Endothelial cell of umbilical vein (primary cell): ENCODE results near the gene BMPER. TPM values are rescaled to one million over a fixed set of nuclear protein-coding genes. Genes with fewer than 3 reads are reported as not detected.

Source experiments
- BruUV-seq: library from RNA; stranded (reverse); fragments of 400-500 nt; replicated peaks from 2 replicates; lab custom pipeline; 2021; lab: Mats Ljungman, UMichigan
- CTCF ChIA-PET: fragments of 300-600, 350-600 bp; sonication (Branson Sonifier 250); formaldehyde crosslinking; loops from one replicate; lab custom pipeline; 2021; ENCODE audit warnings: antibody characterized with exemption, inconsistent platforms; lab: Charles Lee
- POLR2A ChIA-PET: fragments of 300-600, 350-600 bp; sonication (Branson Sonifier 250); formaldehyde crosslinking; loops from one replicate; lab custom pipeline; 2021; ENCODE audit warnings: antibody characterized with exemption, inconsistent platforms; lab: Charles Lee
- DNase-seq: peaks from one replicate; pipeline ENCODE4 v3.0.0-alpha.2; 2011; ENCODE audit warnings: low read depth, low spot score
- FAIRE-seq: peaks from 2 replicates; lab custom pipeline; 2011; peaks lifted over from hg19 to GRCh38; lab: Jason Lieb, UNC
- H2AFZ ChIP-seq: 2 replicates; pipeline ENCODE4 v1.6.0; 2012; ENCODE audit warnings: low read depth, low read length, control low read depth, inconsistent platforms
- H3K27ac ChIP-seq: 2 replicates; pipeline ENCODE4 v1.5.1; 2011; ENCODE audit warnings: low read depth, mild to moderate bottlenecking, control low read depth, low read length, moderate library complexity; ENCODE audit not compliant: insufficient read depth
- H3K27me3 ChIP-seq, 2 experiments: 2 replicates each; pipeline versions ENCODE4 v1.6.0 to v1.6.1; 2011; ENCODE audit warnings: low read length in 2 of 2, mixed read lengths in 1 of 2; ENCODE audit not compliant: control insufficient read depth in 2 of 2, insufficient read depth in 2 of 2
- H3K36me3 ChIP-seq, 2 experiments: 2 replicates in 1 of 2; 3 replicates in 1 of 2; pipeline ENCODE4 v1.5.1; 2011; ENCODE audit warnings: low read length in 2 of 2, mild to moderate bottlenecking in 1 of 2, moderate library complexity in 1 of 2; ENCODE audit not compliant: control insufficient read depth in 2 of 2, insufficient read depth in 2 of 2; ENCODE audit errors: extremely low read depth in 1 of 2
- H3K4me1 ChIP-seq: 3 replicates; pipeline ENCODE4 v1.5.1; 2011; ENCODE audit warnings: mild to moderate bottlenecking, low read length; ENCODE audit not compliant: control insufficient read depth, insufficient read depth; ENCODE audit errors: extremely low read depth
- H3K4me2 ChIP-seq: 2 replicates; pipeline ENCODE4 v1.6.1; 2011; ENCODE audit warnings: low read length, control low read depth, mixed read lengths; ENCODE audit not compliant: insufficient read depth
- H3K4me3 ChIP-seq, 3 experiments: fragments of 200-600 bp in 1 of 3; sonication (generic), shearing (Covaris generic) in 1 of 3; replicated peaks in 1 of 3; 2 replicates each; pipeline ENCODE4 v1.5.1; 2011 to 2016; ENCODE audit warnings: control low read depth in 3 of 3, low read length in 3 of 3, mild to moderate bottlenecking in 2 of 3, inconsistent platforms in 1 of 3, low read depth in 1 of 3, moderate library complexity in 1 of 3; ENCODE audit not compliant: insufficient read depth in 1 of 3
- H3K79me2 ChIP-seq: 2 replicates; pipeline ENCODE4 v1.6.0; 2012; ENCODE audit warnings: low read length, inconsistent platforms; ENCODE audit not compliant: control insufficient read depth, insufficient read depth
- H3K9ac ChIP-seq: replicated peaks from 2 replicates; pipeline ENCODE3; 2011; ENCODE audit warnings: low read length, control low read depth; ENCODE audit not compliant: insufficient read depth; ENCODE audit errors: extremely low read depth
- H3K9me1 ChIP-seq: replicated peaks from 3 replicates; pipeline ENCODE4 v1.6.0; 2011; ENCODE audit warnings: mild to moderate bottlenecking, low read length; ENCODE audit not compliant: control insufficient read depth, insufficient read depth; ENCODE audit errors: extremely low read depth
- H3K9me3 ChIP-seq: replicated peaks from 2 replicates; pipeline ENCODE4 v1.5.1; 2012; ENCODE audit warnings: low read length, inconsistent platforms; ENCODE audit not compliant: control insufficient read depth, insufficient read depth
- H4K20me1 ChIP-seq: replicated peaks from 2 replicates; pipeline ENCODE3; 2011; ENCODE audit warnings: mild to moderate bottlenecking, low read length; ENCODE audit not compliant: control insufficient read depth, insufficient read depth; ENCODE audit errors: extremely low read depth
- CTCF ChIP-seq, 2 donors: IDR thresholded peaks; 1 replicate in 1 of 2; 2 replicates in 1 of 2; pipeline ENCODE4 v1.5.1; 2011; ENCODE audit warnings: low read length in 2 of 2, mild to moderate bottlenecking in 2 of 2, moderate library complexity in 2 of 2, control low read depth in 1 of 2, inconsistent platforms in 1 of 2, low read depth in 1 of 2; ENCODE audit not compliant: insufficient read depth in 1 of 2; ENCODE audit errors: extremely low read depth in 1 of 2
- EZH2 ChIP-seq: IDR thresholded peaks from 2 replicates; pipeline ENCODE4 v1.6.1; 2012; ENCODE audit warnings: borderline replicate concordance, low read depth, mild to moderate bottlenecking, moderate library complexity, low read length, inconsistent platforms; ENCODE audit not compliant: severe bottlenecking
- FOS ChIP-seq: IDR thresholded peaks from 2 replicates; pipeline ENCODE4 v1.6.1; 2011; ENCODE audit warnings: mild to moderate bottlenecking, low read length, moderate library complexity, borderline replicate concordance; ENCODE audit not compliant: insufficient read depth
- GATA2 ChIP-seq: IDR thresholded peaks from 2 replicates; pipeline ENCODE4 v1.7.0; 2011; ENCODE audit warnings: low read depth, mild to moderate bottlenecking, moderate library complexity, mixed read lengths, low read length; ENCODE audit not compliant: insufficient read length, insufficient read depth
- JUN ChIP-seq: IDR thresholded peaks from 2 replicates; pipeline ENCODE4 v1.6.1; 2011; ENCODE audit warnings: borderline replicate concordance, low read depth; ENCODE audit not compliant: insufficient read length, insufficient read depth
- MAX ChIP-seq: IDR thresholded peaks from 2 replicates; pipeline ENCODE4 v1.6.1; 2011; ENCODE audit not compliant: insufficient read depth, insufficient read length
- MYC ChIP-seq: IDR thresholded peaks from one replicate; pipeline ENCODE4 v1.6.1; 2011; ENCODE audit warnings: mild to moderate bottlenecking, low read depth, low read length
- POLR2A ChIP-seq: IDR thresholded peaks from 2 replicates; pipeline ENCODE4 v1.6.1; 2012; ENCODE audit warnings: low read depth, mild to moderate bottlenecking, control low read depth, low read length
- POLR2AphosphoS5 ChIP-seq: IDR thresholded peaks from 2 replicates; pipeline ENCODE4 v1.6.1; 2012; ENCODE audit warnings: low read depth, mild to moderate bottlenecking, control low read depth, low read length, moderate library complexity; ENCODE audit not compliant: insufficient read depth
- dilution Hi-C: fragments of 300-500 bp; cut with MboI; formaldehyde crosslinking; loops from one replicate; pipeline ENCODE4 v1.15.0; 2019; ENCODE audit warnings: low sequenced_read_pairs; ENCODE audit not compliant: extremely low pct_ligation_motif_present
- intact Hi-C: fragments of 100-400 bp; cut with micrococcal nuclease; formaldehyde crosslinking; loops from one replicate; pipeline ENCODE4 v1.10.0; 2022
- polyA plus RNA-seq, 4 experiments: library from polyadenylated mRNA; depleted of rRNA in 3 of 4; stranded (reverse) in 3 of 4; unstranded in 1 of 4; fragments of >200 nt; gene quantifications; 2 replicates each; pipeline versions ENCODE4 v1.2.1 to v1.2.3, GENCODE V29; 2011 to 2012; ENCODE audit warnings: missing spikeins in 1 of 4
- total RNA-seq: library from RNA; stranded (reverse); gene quantifications from 2 replicates; pipeline ENCODE4 v1.2.3, GENCODE V29; 2021

Gene BMPER
- total and polyA plus RNA-seq, 2 donors (not counting 3 experiments of a cell fraction or from before 2014, with no cell fraction given): 0.10 to 0.13 TPM

- BruUV-seq: no TSS peak
- H3K9me1 ChIP-seq: no peaks in the 10 kb centered on the region
- POLR2A ChIA-PET: no interaction called here
- no peak for DNase-seq
- H3K79me2 ChIP-seq: no peaks in the 10 kb centered on the region
- H4K20me1 ChIP-seq: no peaks in the 10 kb centered on the region
- no peak overlapping the region for H3K4me2 ChIP-seq
- no peaks in the 10 kb centered on the region for H3K9me3 ChIP-seq
- H3K27ac ChIP-seq: no peak overlapping the region
- no peak for TF ChIP-seq EZH2
- no peak for TF ChIP-seq POLR2A
- no peak for TF ChIP-seq FOS
- no peak for TF ChIP-seq CTCF (IDR thresholded peaks at IDR 0.05; ENCODE audit: extremely low read depth in 1 of 2, insufficient read depth in 1 of 2, low read depth in 1 of 2, low read length in 2 of 2)
- no peaks in the 10 kb centered on the region for H3K27me3 ChIP-seq
- no peak overlapping the region for H3K4me3 ChIP-seq
- H3K36me3 ChIP-seq: no peaks in the 10 kb centered on the region
- no peak for FAIRE-seq
- no peaks in the 10 kb centered on the region for H3K4me1 ChIP-seq
- H3K9ac ChIP-seq: no peak overlapping the region
- no peak overlapping the region for H2AFZ ChIP-seq
- intact Hi-C loops (no loop called here), dilution Hi-C loops (no loop called here)
- CTCF ChIA-PET: interaction anchor here (0.9 to 1.2 kb wide), 3 partner anchors 13 to 16 kb away, joined by 3 read pairs; no protein-coding TSS in a partner anchor
Observed at GRCh38 chr7:34044734-34045353, 139.5 kb downstream of the BMPER start.

- H4K20me1 ChIP-seq: no peaks in the 10 kb centered on the region
- BruUV-seq: no TSS peak
- H3K9me3 ChIP-seq: no peaks in the 10 kb centered on the region
- no peaks in the 10 kb centered on the region for H3K79me2 ChIP-seq
- no peak overlapping the region for H3K4me2 ChIP-seq
- POLR2A ChIA-PET: no interaction called here
- no peak for FAIRE-seq
- no peaks in the 10 kb centered on the region for H3K4me1 ChIP-seq
- H3K4me3 ChIP-seq: no peak overlapping the region
- intact Hi-C loops: no loop called here
- DNase-seq: no peak
- no peaks in the 10 kb centered on the region for H3K36me3 ChIP-seq
- H3K9me1 ChIP-seq: no peaks in the 10 kb centered on the region
- no peak overlapping the region for H3K27ac ChIP-seq
- no peaks in the 10 kb centered on the region for H3K27me3 ChIP-seq
- no peak overlapping the region for H2AFZ ChIP-seq
- TF ChIP-seq MYC (no peak), FOS (no peak), EZH2 (no peak), POLR2AphosphoS5 (no peak), POLR2A (no peak), CTCF (IDR thresholded peaks at IDR 0.05; ENCODE audit: extremely low read depth in 1 of 2, insufficient read depth in 1 of 2, low read depth in 1 of 2, low read length in 2 of 2) (no peak), MAX (no peak), JUN (no peak), GATA2 (no peak)
- dilution Hi-C loops: no loop called here
- CTCF ChIA-PET: no interaction called here
- no peak overlapping the region for H3K9ac ChIP-seq
Observed at GRCh38 chr7:34048445-34048844, 143.1 kb downstream of the BMPER start.
